Measurements from ENCODE around the gene SORBS1.

SORBS1 gene

GRCh38 chr10:95457319-95457886, 103.8 kb downstream of the SORBS1 start:
- no peak for DNase-seq

- no peak for DNase-seq
Observed at GRCh38 chr10:95456516-95456915, 104.7 kb downstream of the SORBS1 start.

- no peak for DNase-seq
Observed at GRCh38 chr10:95454940-95455339, 106.2 kb downstream of the SORBS1 start.

- no peak for DNase-seq
Observed at GRCh38 chr10:95454356-95454755, 106.8 kb downstream of the SORBS1 start.

GRCh38 chr10:95451568-95452524, 109.3 kb downstream of the SORBS1 start:
- no peak for DNase-seq

GRCh38 chr10:95451150-95451549, 110.0 kb downstream of the SORBS1 start:
- no peak for DNase-seq

- no peak for DNase-seq
Observed at GRCh38 chr10:95450188-95450587, 111.0 kb downstream of the SORBS1 start.

GRCh38 chr10:95447685-95448084, 113.5 kb downstream of the SORBS1 start:
- DNase-seq = no peak

GRCh38 chr10:95445837-95446486, 115.2 kb downstream of the SORBS1 start:
- peak; percentile 51 for DNase-seq

GRCh38 chr10:95445223-95445836, 115.8 kb downstream of the SORBS1 start:
- peak; percentile 85 for DNase-seq

GRCh38 chr10:95444792-95445191, 116.4 kb downstream of the SORBS1 start:
- no peak for DNase-seq

GRCh38 chr10:95443636-95444035, 117.5 kb downstream of the SORBS1 start:
- no peak for DNase-seq

GRCh38 chr10:95442341-95442740, 118.8 kb downstream of the SORBS1 start:
- DNase-seq = no peak

GRCh38 chr10:95441547-95441923, 119.6 kb downstream of the SORBS1 start:
- DNase-seq = no peak

- no peak for DNase-seq
Observed at GRCh38 chr10:95440756-95441546, 120.2 kb downstream of the SORBS1 start.

GRCh38 chr10:95440038-95440725, 121.0 kb downstream of the SORBS1 start:
- no peak for DNase-seq

GRCh38 chr10:95438781-95439180, 122.4 kb downstream of the SORBS1 start:
- no peak for DNase-seq

- no peak for DNase-seq
Observed at GRCh38 chr10:95437669-95438068, 123.5 kb downstream of the SORBS1 start.

GRCh38 chr10:95435548-95436279, 125.5 kb downstream of the SORBS1 start:
- DNase-seq = no peak

- DNase-seq = no peak
Observed at GRCh38 chr10:95434583-95434982, 126.6 kb downstream of the SORBS1 start.

GRCh38 chr10:95431900-95432342, 129.2 kb downstream of the SORBS1 start:
- no peak for DNase-seq

All from NCI-H226 (cell line).